GM21367 (cell line): ENCODE data around the gene KIRREL2.
"Not testable (repeated sequence)": the region's sequence is repeated elsewhere in the genome, so short reads cannot be mapped to it uniquely, and the experiment has no call there.

ENCODE experiments used
- ATAC-seq: cut with Tn5 transposase; IDR thresholded peaks from one replicate; pipeline ENCODE4 v1.9.1; 2021; ENCODE audit not compliant: unreplicated experiment

KIRREL2 gene

GRCh38 chr19:35856546-35857149, at the start of gene KIRREL2:
Gene KIRREL2, plus strand, starts transcription at chr19:35856911. Its CDS starts 209 bp downstream, at chr19:35857120.
- ATAC-seq = no peak

- no peak for ATAC-seq
Observed at GRCh38 chr19:35807633-35808032, 49.1 kb upstream of the KIRREL2 start.

GRCh38 chr19:35811317-35812219, 45.1 kb upstream of the KIRREL2 start:
- ATAC-seq = no peak

GRCh38 chr19:35812220-35813042, 44.3 kb upstream of the KIRREL2 start, which contains the start of gene PRODH2:
Gene PRODH2, minus strand, starts transcription at chr19:35812845. Its CDS starts 40 bp downstream, at chr19:35812805.
- ATAC-seq = no peak

GRCh38 chr19:35813043-35813890, 43.4 kb upstream of the KIRREL2 start:
- ATAC-seq = no peak

- no peak for ATAC-seq
Observed at GRCh38 chr19:35816262-35816661, 40.4 kb upstream of the KIRREL2 start.

- ATAC-seq = no peak
Observed at GRCh38 chr19:35816846-35817245, 39.9 kb upstream of the KIRREL2 start.

- ATAC-seq = no peak
Observed at GRCh38 chr19:35818445-35818844, 38.3 kb upstream of the KIRREL2 start.

- ATAC-seq = no peak
Observed at GRCh38 chr19:35822579-35822978, 34.1 kb upstream of the KIRREL2 start.

GRCh38 chr19:35824150-35824549, 32.6 kb upstream of the KIRREL2 start:
- no peak for ATAC-seq

- no peak for ATAC-seq
Observed at GRCh38 chr19:35828692-35829301, 27.9 kb upstream of the KIRREL2 start.

GRCh38 chr19:35830986-35831385, 25.7 kb upstream of the KIRREL2 start:
- ATAC-seq = no peak

- ATAC-seq = no peak
Observed at GRCh38 chr19:35832054-35832453, 24.7 kb upstream of the KIRREL2 start.

- no peak for ATAC-seq
Observed at GRCh38 chr19:35833972-35834371, 22.7 kb upstream of the KIRREL2 start.

- not testable (repeated sequence) for ATAC-seq
Observed at GRCh38 chr19:35836096-35836495, 20.6 kb upstream of the KIRREL2 start.

GRCh38 chr19:35841961-35842595, 14.6 kb upstream of the KIRREL2 start:
- no peak for ATAC-seq

- ATAC-seq = no peak
Observed at GRCh38 chr19:35842666-35843272, 13.9 kb upstream of the KIRREL2 start.

GRCh38 chr19:35843676-35844481, 12.8 kb upstream of the KIRREL2 start:
- ATAC-seq = no peak
